GM13976 (cell line): ENCODE data around the gene DCXR.

Source experiments
- DNase-seq: peaks from one replicate; pipeline ENCODE4 v3.0.0; 2012; ENCODE audit warnings: low spot score
- CTCF ChIP-seq: IDR thresholded peaks from 2 replicates; pipeline ENCODE4 v1.5.1; 2012; ENCODE audit warnings: borderline replicate concordance, mild to moderate bottlenecking; ENCODE audit not compliant: insufficient read depth; ENCODE audit errors: extremely low read depth, missing control alignments, control extremely low read depth
- in situ Hi-C: fragments of 300-500 bp; cut with MboI; formaldehyde crosslinking; loops from one replicate; pipeline ENCODE4 v1.12.0; 2022; ENCODE audit warnings: low sequenced_read_pairs, mixed read lengths, inconsistent platforms; ENCODE audit not compliant: unreplicated experiment

DCXR gene

GRCh38 chr17:82028246-82028645 lies 9.3 kb downstream of the DCXR start:
- no peak for DNase-seq
- no peak for TF ChIP-seq CTCF
- in situ Hi-C loops = loop anchor here (10.0 kb wide), 1 partner anchor 127 kb away; no protein-coding TSS in a partner anchor

GRCh38 chr17:82025401-82026107 lies 11.9 kb downstream of the DCXR start:
- no peak for TF ChIP-seq CTCF
- in situ Hi-C loops = loop anchor here (10.0 kb wide), 1 partner anchor 129 kb away; no protein-coding TSS in a partner anchor

GRCh38 chr17:82024859-82025258 lies 12.6 kb downstream of the DCXR start:
- in situ Hi-C loops = loop anchor here (10.0 kb wide), 1 partner anchor 130 kb away; no protein-coding TSS in a partner anchor
- DNase-seq = no peak

More at GRCh38 chr17:82025401-82026107, 11.9 kb downstream of the DCXR start:
- DNase-seq = no peak

GRCh38 chr17:82023447-82024241 lies 13.9 kb downstream of the DCXR start:
- no peak for DNase-seq
- in situ Hi-C loops = loop anchor here (10.0 kb wide), 1 partner anchor 131 kb away; no protein-coding TSS in a partner anchor
- no peak for TF ChIP-seq CTCF

More at GRCh38 chr17:82024859-82025258, 12.6 kb downstream of the DCXR start:
- TF ChIP-seq CTCF = no peak

GRCh38 chr17:82022981-82023446 lies 14.5 kb downstream of the DCXR start, which contains the start of gene LRRC45:
Gene LRRC45, plus strand, starts transcription at chr17:82023305. Its CDS starts 339 bp downstream, at chr17:82023644.
- no peak for TF ChIP-seq CTCF
- peak; percentile 99 for DNase-seq
- in situ Hi-C loops = loop anchor here (10.0 kb wide), 1 partner anchor 132 kb away; no protein-coding TSS in a partner anchor

GRCh38 chr17:82022310-82022980 lies 15.1 kb downstream of the DCXR start, which contains the start of gene CENPX:
Gene CENPX, minus strand, starts transcription at chr17:82022878. Its CDS starts 17 bp downstream, at chr17:82022861.
- no peak for TF ChIP-seq CTCF
- no peak for DNase-seq
- in situ Hi-C loops = loop anchor here (10.0 kb wide), 1 partner anchor 132 kb away; no protein-coding TSS in a partner anchor
